PFSK-1 (cell line): ENCODE results near the gene MEGF10.

Experiments
- FOXP2 ChIP-seq: optimal IDR thresholded peaks from 2 replicates; pipeline ENCODE3; 2011; ENCODE audit warnings: borderline replicate concordance, control low read depth, inconsistent platforms; ENCODE audit not compliant: insufficient read depth; ENCODE audit errors: extremely low read length, extremely low read depth
- POLR2AphosphoS5 ChIP-seq: IDR thresholded peaks from 2 replicates; pipeline ENCODE4 v1.6.1; 2012; ENCODE audit warnings: low read depth, mild to moderate bottlenecking, control low read depth, low read length, moderate library complexity
- REST ChIP-seq, 2 experiments: IDR thresholded peaks; 2 replicates each; pipeline versions ENCODE4 v1.6.1 to v1.8.0; 2011 to 2012; ENCODE audit warnings: low read depth in 2 of 2, low read length in 2 of 2, control low read depth in 1 of 2, inconsistent platforms in 1 of 2, mild to moderate bottlenecking in 1 of 2, moderate library complexity in 1 of 2; ENCODE audit not compliant: insufficient read depth in 1 of 2
- SIN3A ChIP-seq: IDR thresholded peaks from 2 replicates; pipeline ENCODE4 v1.6.1; 2012; ENCODE audit warnings: mild to moderate bottlenecking, low read length, moderate library complexity, borderline replicate concordance; ENCODE audit not compliant: insufficient read depth
- TAF1 ChIP-seq: IDR thresholded peaks from 2 replicates; pipeline ENCODE4 v1.6.1; 2012; ENCODE audit warnings: low read length, control low read depth, borderline replicate concordance; ENCODE audit not compliant: insufficient read depth

The MEGF10 gene

GRCh38 chr5:127352068-127352467 is 61.5 kb downstream of the MEGF10 start:
- TF ChIP-seq FOXP2 (no peak), REST (IDR thresholded peaks at IDR 0.05; ENCODE audit: insufficient read depth in 1 of 2, low read depth in 2 of 2, low read length in 2 of 2) (no peak), POLR2AphosphoS5 (no peak), SIN3A (no peak), TAF1 (no peak)

GRCh38 chr5:127353327-127353726 is 62.7 kb downstream of the MEGF10 start:
- no peak for TF ChIP-seq POLR2AphosphoS5
- no peak for TF ChIP-seq TAF1
- TF ChIP-seq REST (IDR thresholded peaks at IDR 0.05; ENCODE audit: insufficient read depth in 1 of 2, low read depth in 2 of 2, low read length in 2 of 2): no peak
- TF ChIP-seq FOXP2: no peak
- no peak for TF ChIP-seq SIN3A

- no peak for TF ChIP-seq FOXP2
- no peak for TF ChIP-seq SIN3A
- TF ChIP-seq TAF1: no peak
- no peak for TF ChIP-seq REST (IDR thresholded peaks at IDR 0.05; ENCODE audit: insufficient read depth in 1 of 2, low read depth in 2 of 2, low read length in 2 of 2)
- TF ChIP-seq POLR2AphosphoS5: no peak
These were observed 63.2 kb downstream of the MEGF10 start for GRCh38 chr5:127353796-127354195.

GRCh38 chr5:127355337-127355736 is 64.7 kb downstream of the MEGF10 start:
- TF ChIP-seq POLR2AphosphoS5 (no peak), SIN3A (no peak), FOXP2 (no peak), TAF1 (no peak)

GRCh38 chr5:127358284-127358683 is 67.7 kb downstream of the MEGF10 start:
- TF ChIP-seq POLR2AphosphoS5 (no peak), SIN3A (no peak), REST (IDR thresholded peaks at IDR 0.05; ENCODE audit: insufficient read depth in 1 of 2, low read depth in 2 of 2, low read length in 2 of 2) (no peak), TAF1 (no peak), FOXP2 (no peak)
